B cell (primary cell): ENCODE data around the gene TBC1D22A. TPM values are rescaled to one million over a fixed set of nuclear protein-coding genes. Genes with fewer than 3 reads are reported as not detected.

Experiments used
- ATAC-seq: fragments of 200-7000 bp; cut with Tn5 transposase; one replicate; pipeline ENCODE4 v1.10.0; 2021; ENCODE audit warnings: low read depth, mild to moderate bottlenecking, moderate number of reproducible peaks, moderate library complexity
- CTCF ChIA-PET: fragments of 350-600 bp; sonication (Branson Sonifier 250); formaldehyde crosslinking; loops from one replicate; lab custom pipeline; 2021; ENCODE audit warnings: antibody characterized with exemption, inconsistent platforms; lab: Charles Lee
- POLR2A ChIA-PET: fragments of 350-600 bp; sonication (Branson Sonifier 250); formaldehyde crosslinking; loops from one replicate; lab custom pipeline; 2021; ENCODE audit warnings: antibody characterized with exemption; lab: Charles Lee
- DNase-seq: peaks from one replicate; pipeline ENCODE4 v3.0.0; 2013
- H2AFZ ChIP-seq: 2 replicates; pipeline ENCODE4 v1.6.1; 2012; ENCODE audit warnings: mild to moderate bottlenecking, low read depth, low read length; ENCODE audit not compliant: insufficient read depth, poor library complexity, severe bottlenecking
- H3K27ac ChIP-seq, 2 donors: 1 replicate in 1 of 2; 2 replicates in 1 of 2; pipeline ENCODE4 v1.5.1; 2012 to 2013; ENCODE audit warnings: low read length in 2 of 2, mild to moderate bottlenecking in 2 of 2, moderate library complexity in 1 of 2
- H3K27me3 ChIP-seq, 4 experiments: fragments of 200-600 bp in 1 of 4; sonication (generic) in 1 of 4; replicated peaks in 1 of 4; 1 replicate in 2 of 4; 2 replicates in 2 of 4; pipeline versions ENCODE4 v1.6.1 to v1.7.0; 2013 to 2016; ENCODE audit warnings: low read length in 3 of 4, mild to moderate bottlenecking in 2 of 4, mixed read lengths in 1 of 4, moderate library complexity in 1 of 4; ENCODE audit not compliant: insufficient read depth in 4 of 4, control insufficient read depth in 3 of 4; ENCODE audit errors: control extremely low read depth in 1 of 4
- H3K36me3 ChIP-seq, 2 experiments: replicated peaks in 1 of 2; 1 replicate in 1 of 2; 2 replicates in 1 of 2; pipeline versions ENCODE4 v1.6.1 to v1.7.1; 2013; ENCODE audit warnings: low read length in 1 of 2; ENCODE audit not compliant: insufficient read depth in 2 of 2, control insufficient read depth in 1 of 2; ENCODE audit errors: control extremely low read depth in 1 of 2, extremely low read depth in 1 of 2
- H3K4me1 ChIP-seq, 2 donors: fragments of 200-600 bp in 1 of 2; sonication (generic) in 1 of 2; 1 replicate in 1 of 2; 2 replicates in 1 of 2; pipeline versions ENCODE4 v1.5.1 to v1.6.1; 2013 to 2017; ENCODE audit warnings: low read length in 2 of 2; ENCODE audit not compliant: control insufficient read depth in 2 of 2, insufficient read depth in 2 of 2
- H3K4me2 ChIP-seq: replicated peaks from 2 replicates; pipeline ENCODE3; 2012; ENCODE audit warnings: mild to moderate bottlenecking, low read depth, low read length; ENCODE audit not compliant: poor library complexity, severe bottlenecking
- H3K4me3 ChIP-seq, 5 experiments: fragments of 200-600 bp in 1 of 5; sonication (generic) in 1 of 5; 1 replicate in 3 of 5; 2 replicates in 2 of 5; pipeline versions ENCODE4 v1.5.1 to v1.7.0; 2011 to 2016; ENCODE audit warnings: low read length in 4 of 5, mild to moderate bottlenecking in 4 of 5, low read depth in 2 of 5, control low read depth in 1 of 5, moderate library complexity in 1 of 5; ENCODE audit not compliant: insufficient read depth in 1 of 5; ENCODE audit errors: control extremely low read depth in 1 of 5, extremely low read depth in 1 of 5
- H3K79me2 ChIP-seq: fragments of 200-600 bp; sonication (generic); one replicate; pipeline ENCODE4 v1.6.0; 2016; ENCODE audit warnings: low read length; ENCODE audit not compliant: control insufficient read depth, insufficient read depth
- H3K9ac ChIP-seq: fragments of 200-600 bp; sonication (generic); 2 replicates; pipeline ENCODE4 v1.6.1; 2017; ENCODE audit warnings: mild to moderate bottlenecking, low read length, moderate library complexity
- H3K9me3 ChIP-seq, 3 donors: one replicate each; pipeline versions ENCODE4 v1.6.1 to v1.7.1; 2013; ENCODE audit warnings: low read length in 2 of 3; ENCODE audit not compliant: control insufficient read depth in 2 of 3, insufficient read depth in 1 of 3; ENCODE audit errors: control extremely low read depth in 1 of 3
- H4K20me1 ChIP-seq: 2 replicates; pipeline ENCODE4 v1.6.0; 2012; ENCODE audit warnings: mild to moderate bottlenecking, low read length; ENCODE audit not compliant: insufficient read depth, control insufficient read depth, poor library complexity, severe bottlenecking
- H3K27ac Mint-ChIP-seq: one replicate; pipeline ENCODE4 v1.8.0; 2021; ENCODE audit warnings: mixed read lengths
- H3K27me3 Mint-ChIP-seq: one replicate; pipeline ENCODE4 v1.8.0; 2021; ENCODE audit warnings: mixed read lengths
- H3K4me1 Mint-ChIP-seq: one replicate; pipeline ENCODE4 v1.8.0; 2021; ENCODE audit warnings: mixed read lengths
- H3K4me3 Mint-ChIP-seq: one replicate; pipeline ENCODE4 v1.8.0; 2021; ENCODE audit warnings: mixed read lengths
- H3K9me3 Mint-ChIP-seq: one replicate; pipeline ENCODE4 v1.8.0; 2022; ENCODE audit warnings: mixed read lengths; ENCODE audit not compliant: insufficient read depth
- EZH2 ChIP-seq: IDR thresholded peaks from 2 replicates; pipeline ENCODE4 v1.6.1; 2012; ENCODE audit warnings: borderline replicate concordance, low read depth, mild to moderate bottlenecking, moderate library complexity, low read length; ENCODE audit not compliant: insufficient read depth, poor library complexity, severe bottlenecking
- WGBS: methylation state at CpG from one replicate; pipeline ENCODE4 v1.1.5; 2013; ENCODE audit warnings: missing lambda C conversion rate; ENCODE audit not compliant: insufficient coverage; 5-methylcytosine and 5-hydroxymethylcytosine counted together
- intact Hi-C: fragments of 100-400 bp; cut with micrococcal nuclease; formaldehyde crosslinking; loops from one replicate; pipeline ENCODE4 v1.10.0; 2022
- polyA plus RNA-seq: library from polyadenylated mRNA; depleted of rRNA; stranded (reverse); fragments of >200 nt; gene quantifications from 2 replicates; pipeline ENCODE4 v1.2.3, GENCODE V29; 2012
- total RNA-seq, 2 donors: library from RNA; stranded (reverse); fragments of 120-200 nt in 1 of 2; gene quantifications; 1 replicate in 1 of 2; 2 replicates in 1 of 2; pipeline versions ENCODE4 v1.2.3 to v1.2.4, GENCODE V29; 2013 to 2022
- TF ChIP-seq, protein P1 (sequence below): fragments of 200-600 bp; IDR thresholded peaks from one replicate; pipeline ENCODE4 v1.8.0; 2022; ENCODE audit warnings: antibody characterized with exemption, mild to moderate bottlenecking

Gene TBC1D22A
- total and polyA plus RNA-seq, 2 donors (not counting 1 experiment from before 2014, with no cell fraction given), result 73.8 to 128 TPM

- intact Hi-C loops, result no loop called here
- Histone ChIP-seq H3K27me3 (no peaks in the 10 kb centered on the region), H3K36me3 (peaks cover 0 to 68% of the 10 kb centered on the region in 2 experiments), H2AFZ (no peak overlapping the region), H4K20me1 (peaks cover 96% of the 10 kb centered on the region), H3K9ac (no peak overlapping the region), H3K4me2 (no peak overlapping the region), H3K4me3 (no peak overlapping the region), H3K4me1 (peaks cover 0 to 3% of the 10 kb centered on the region in 2 donors), H3K27ac (no peak overlapping the region), H3K9me3 (peaks cover 2 to 20% (median 11%) of the 10 kb centered on the region in 3 donors), H3K79me2 (peaks cover 100% of the 10 kb centered on the region)
- DNase-seq (no peak), ATAC-seq (no peak)
- H3K27me3 Mint-ChIP-seq, result no peaks in the 10 kb centered on the region
- H3K9me3 Mint-ChIP-seq, result peaks cover 4% of the 10 kb centered on the region
- peaks cover 29% of the 10 kb centered on the region for H3K4me1 Mint-ChIP-seq
- no peak overlapping the region for H3K4me3 Mint-ChIP-seq
- TF ChIP-seq, protein P1, sequence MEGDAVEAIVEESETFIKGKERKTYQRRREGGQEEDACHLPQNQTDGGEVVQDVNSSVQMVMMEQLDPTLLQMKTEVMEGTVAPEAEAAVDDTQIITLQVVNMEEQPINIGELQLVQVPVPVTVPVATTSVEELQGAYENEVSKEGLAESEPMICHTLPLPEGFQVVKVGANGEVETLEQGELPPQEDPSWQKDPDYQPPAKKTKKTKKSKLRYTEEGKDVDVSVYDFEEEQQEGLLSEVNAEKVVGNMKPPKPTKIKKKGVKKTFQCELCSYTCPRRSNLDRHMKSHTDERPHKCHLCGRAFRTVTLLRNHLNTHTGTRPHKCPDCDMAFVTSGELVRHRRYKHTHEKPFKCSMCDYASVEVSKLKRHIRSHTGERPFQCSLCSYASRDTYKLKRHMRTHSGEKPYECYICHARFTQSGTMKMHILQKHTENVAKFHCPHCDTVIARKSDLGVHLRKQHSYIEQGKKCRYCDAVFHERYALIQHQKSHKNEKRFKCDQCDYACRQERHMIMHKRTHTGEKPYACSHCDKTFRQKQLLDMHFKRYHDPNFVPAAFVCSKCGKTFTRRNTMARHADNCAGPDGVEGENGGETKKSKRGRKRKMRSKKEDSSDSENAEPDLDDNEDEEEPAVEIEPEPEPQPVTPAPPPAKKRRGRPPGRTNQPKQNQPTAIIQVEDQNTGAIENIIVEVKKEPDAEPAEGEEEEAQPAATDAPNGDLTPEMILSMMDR, result no peak
- TF ChIP-seq EZH2, result no peak
- WGBS, result 98% methylated on average over 7 of the region's 8 CpGs
- no peak overlapping the region for H3K27ac Mint-ChIP-seq
- ChIA-PET POLR2A (no interaction called here), CTCF (no interaction called here)
These were observed 68.4 kb downstream of the TBC1D22A start for GRCh38 chr22:46830841-46831240.

DNA sequence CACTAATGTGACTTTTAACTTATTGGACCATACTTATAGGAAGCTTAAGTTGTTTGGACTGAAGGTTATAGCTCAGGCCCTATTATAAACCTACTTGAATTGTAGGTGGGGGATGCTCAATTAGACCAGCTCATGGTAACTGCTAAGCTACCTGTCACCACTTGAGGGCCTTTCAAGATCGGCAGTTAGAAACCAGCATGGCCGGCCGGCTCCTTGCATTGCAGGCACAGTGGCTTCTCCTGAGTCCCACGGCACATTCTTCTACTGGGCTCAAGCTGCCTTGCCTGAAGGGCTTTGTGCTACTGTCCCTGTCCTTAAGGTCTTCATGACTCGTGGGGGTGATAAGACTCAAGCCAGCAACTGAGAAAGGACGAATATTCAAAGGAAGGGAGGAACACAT is 70.8 kb downstream of the TBC1D22A start:
- ChIA-PET POLR2A (no interaction called here), CTCF (interaction anchor here (1.1 to 1.3 kb wide), 4 partner anchors 9 to 62 kb away, joined by 3 to 5 read pairs (median 4); no protein-coding TSS in a partner anchor)
- WGBS, result 97% methylated on average over 6 of the region's 6 CpGs
- Mint-ChIP-seq H3K27ac (no peak overlapping the region), H3K4me3 (no peak overlapping the region), H3K4me1 (peaks cover 28% of the 10 kb centered on the region), H3K9me3 (peaks cover 10% of the 10 kb centered on the region), H3K27me3 (no peaks in the 10 kb centered on the region)
- peaks cover 100% of the 10 kb centered on the region for H3K79me2 ChIP-seq
- H3K9ac ChIP-seq, result no peak overlapping the region
- peaks cover 88% of the 10 kb centered on the region for H4K20me1 ChIP-seq
- H3K9me3 ChIP-seq, result peaks cover 3 to 21% (median 11%) of the 10 kb centered on the region in 3 donors
- no peak overlapping the region for H3K4me2 ChIP-seq
- H3K36me3 ChIP-seq, result peaks cover 0 to 51% of the 10 kb centered on the region in 2 experiments
- H3K27ac ChIP-seq, result no peak overlapping the region
- DNase-seq, result no peak
- no peak for ATAC-seq
- TF ChIP-seq, protein P1, result no peak
- no peak for TF ChIP-seq EZH2
- no peak overlapping the region for H3K4me3 ChIP-seq
- no peak overlapping the region for H2AFZ ChIP-seq
- intact Hi-C loops, result no loop called here
- H3K4me1 ChIP-seq, result peaks cover 0 to 3% of the 10 kb centered on the region in 2 donors
- no peaks in the 10 kb centered on the region for H3K27me3 ChIP-seq
